Activated CD8-positive, alpha-beta T cell treated with anti-CD3 and anti-CD28 coated beads for 36 hours (primary cell): Measurements from ENCODE around the gene ATP8B3. TPM values are rescaled to one million over a fixed set of nuclear protein-coding genes. Genes with fewer than 3 reads are reported as not detected.

ENCODE experiments used
- ATAC-seq: fragments of 200-7000 bp; cut with Tn5 transposase; one replicate; pipeline ENCODE4 v1.10.0; 2021; ENCODE audit warnings: mild to moderate bottlenecking, moderate library complexity
- CTCF ChIA-PET: fragments of 350-600 bp; sonication (Branson Sonifier 250); formaldehyde crosslinking; loops from one replicate; lab custom pipeline; 2021; ENCODE audit warnings: antibody characterized with exemption; lab: Charles Lee
- POLR2A ChIA-PET: fragments of 350-600 bp; sonication (Branson Sonifier 250); formaldehyde crosslinking; loops from one replicate; lab custom pipeline; 2021; ENCODE audit warnings: antibody characterized with exemption; lab: Charles Lee
- DNase-seq: peaks from one replicate; pipeline ENCODE4 v3.0.0-alpha.2; 2020
- H3K27ac Mint-ChIP-seq: one replicate; pipeline ENCODE4 v1.8.0; 2021; ENCODE audit warnings: mild to moderate bottlenecking, mixed read lengths
- H3K27me3 Mint-ChIP-seq: one replicate; pipeline ENCODE4 v1.8.0; 2021; ENCODE audit warnings: mixed read lengths
- H3K36me3 Mint-ChIP-seq: one replicate; pipeline ENCODE4 v1.8.0; 2021; ENCODE audit warnings: low read depth, mixed read lengths
- H3K4me1 Mint-ChIP-seq: one replicate; pipeline ENCODE4 v1.8.0; 2021; ENCODE audit warnings: low read depth, mixed read lengths
- H3K4me3 Mint-ChIP-seq: one replicate; pipeline ENCODE4 v1.8.0; 2021; ENCODE audit warnings: mild to moderate bottlenecking, moderate library complexity, mixed read lengths
- H3K9me3 Mint-ChIP-seq: one replicate; pipeline ENCODE4 v1.8.0; 2021; ENCODE audit warnings: mixed read lengths
- CTCF ChIP-seq: fragments of 200-600 bp; IDR thresholded peaks from one replicate; pipeline ENCODE4 v1.8.0; 2022; ENCODE audit warnings: antibody characterized with exemption, mild to moderate bottlenecking
- intact Hi-C: fragments of 100-400 bp; cut with micrococcal nuclease; formaldehyde crosslinking; loops from one replicate; pipeline ENCODE4 v1.10.0; 2022
- total RNA-seq, 2 experiments: library from RNA; stranded (reverse); gene quantifications; one replicate each; pipeline ENCODE4 v1.2.3, GENCODE V29; 2021

Gene ATP8B3
- total RNA-seq, 2 experiments from 2014 or later = 5.8 to 8.2 TPM

GRCh38 chr19:1854039-1854541 lies 42.0 kb upstream of the ATP8B3 start:
- Mint-ChIP-seq H3K27me3 (no peaks in the 10 kb centered on the region), H3K9me3 (no peaks in the 10 kb centered on the region), H3K4me3 (no peak overlapping the region), H3K36me3 (peaks cover 5% of the 10 kb centered on the region), H3K4me1 (peaks cover 57% of the 10 kb centered on the region), H3K27ac (no peak overlapping the region)
- ChIA-PET POLR2A (no interaction called here), CTCF (interaction anchor here (1.0 to 4.0 kb wide), 2 partner anchors 16 to 29 kb away, joined by 3 to 19 read pairs; no protein-coding TSS in a partner anchor)
- DNase-seq (no peak), ATAC-seq (no peak)
- no peak for TF ChIP-seq CTCF
- intact Hi-C loops = no loop called here

GRCh38 chr19:1853295-1854038 lies 41.4 kb upstream of the ATP8B3 start:
- Mint-ChIP-seq H3K4me1 (peaks cover 55% of the 10 kb centered on the region), H3K36me3 (peaks cover 5% of the 10 kb centered on the region), H3K27ac (peak overlapping the region; percentile 88), H3K9me3 (no peaks in the 10 kb centered on the region), H3K4me3 (peak overlapping the region; percentile 47), H3K27me3 (no peaks in the 10 kb centered on the region)
- intact Hi-C loops = no loop called here
- peak; percentile 83 for TF ChIP-seq CTCF
- ChIA-PET CTCF (interaction anchor here (1.0 to 4.0 kb wide), 3 partner anchors 16 to 29 kb away, joined by 3 to 19 read pairs (median 5); no protein-coding TSS in a partner anchor), POLR2A (no interaction called here)
- peak; percentile 92 for DNase-seq
- peak; percentile 48 for ATAC-seq

- no peak for ATAC-seq
- TF ChIP-seq CTCF = no peak
- peak overlapping the region; percentile 37 for H3K4me3 Mint-ChIP-seq
- intact Hi-C loops = no loop called here
- peak overlapping the region; percentile 88 for H3K27ac Mint-ChIP-seq
- ChIA-PET POLR2A (interaction anchor here (0.7 kb wide), 1 partner anchor 24 kb away, joined by 3 read pairs; no protein-coding TSS in a partner anchor), CTCF (interaction anchor here (1.5 to 4.0 kb wide), 2 partner anchors 15 to 23 kb away, joined by 5 to 19 read pairs; no protein-coding TSS in a partner anchor)
- no peaks in the 10 kb centered on the region for H3K9me3 Mint-ChIP-seq
- DNase-seq = peak; percentile 33
- peaks cover 5% of the 10 kb centered on the region for H3K36me3 Mint-ChIP-seq
- peaks cover 47% of the 10 kb centered on the region for H3K4me1 Mint-ChIP-seq
- H3K27me3 Mint-ChIP-seq = no peaks in the 10 kb centered on the region
Observed at GRCh38 chr19:1852581-1853128, 40.6 kb upstream of the ATP8B3 start.

- H3K4me3 Mint-ChIP-seq = peak overlapping the region; percentile 37
- no peaks in the 10 kb centered on the region for H3K9me3 Mint-ChIP-seq
- H3K27ac Mint-ChIP-seq = peak overlapping the region; percentile 61
- H3K36me3 Mint-ChIP-seq = peaks cover 5% of the 10 kb centered on the region
- ChIA-PET POLR2A (interaction anchor here (0.7 kb wide), 1 partner anchor 24 kb away, joined by 3 read pairs; no protein-coding TSS in a partner anchor), CTCF (interaction anchor here (1.5 to 4.0 kb wide), 2 partner anchors 14 to 24 kb away, joined by 5 to 19 read pairs; no protein-coding TSS in a partner anchor)
- DNase-seq (peak; percentile 80), ATAC-seq (no peak)
- H3K4me1 Mint-ChIP-seq = peaks cover 51% of the 10 kb centered on the region
- TF ChIP-seq CTCF = no peak
- intact Hi-C loops = no loop called here
- no peaks in the 10 kb centered on the region for H3K27me3 Mint-ChIP-seq
Observed at GRCh38 chr19:1851654-1852580, 39.8 kb upstream of the ATP8B3 start.
